Activated gamma-delta T cell treated with anti-CD3 and anti-CD28 coated beads, Interleukin-2, amount 50 U/mL, for 16 hours (primary cell): Measurements from ENCODE around the gene SYT15B.
"Not testable (repeated sequence)": the region's sequence is repeated elsewhere in the genome, so short reads cannot be mapped to it uniquely, and the experiment has no call there.

Experiments
- DNase-seq: peaks from one replicate; pipeline ENCODE4 v3.0.0-alpha.2; 2020; ENCODE audit warnings: low read depth

Gene SYT15B

GRCh38 chr10:47763554-47764175, at the start of gene SYT15B:
TSS of gene SYT15B (minus strand) at chr10:47763592. CDS start at chr10:47762640, 952 bp downstream.
- not testable (repeated sequence) for DNase-seq

DNA sequence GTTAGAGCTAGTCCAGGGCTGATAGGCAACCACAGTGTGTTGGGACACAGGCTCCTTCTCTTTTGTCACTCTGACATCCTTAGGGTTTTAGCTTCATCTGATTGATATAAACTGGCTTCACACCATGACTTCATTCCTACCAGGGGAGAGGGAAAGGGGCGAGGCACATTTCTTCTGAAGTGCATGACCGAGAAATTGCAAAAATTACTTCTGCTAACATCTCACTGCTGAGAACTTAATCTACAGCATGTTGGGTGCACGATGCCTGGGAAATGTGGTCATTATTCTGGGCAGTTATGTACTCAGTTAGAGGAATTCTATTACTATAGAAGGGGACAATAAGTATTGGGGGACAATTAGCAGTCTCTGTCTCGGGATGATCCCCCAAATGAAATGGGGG, 16.2 kb upstream of the SYT15B start:
- not testable (repeated sequence) for DNase-seq

GRCh38 chr10:47775361-47776231, 12.2 kb upstream of the SYT15B start:
- not testable (repeated sequence) for DNase-seq

DNA sequence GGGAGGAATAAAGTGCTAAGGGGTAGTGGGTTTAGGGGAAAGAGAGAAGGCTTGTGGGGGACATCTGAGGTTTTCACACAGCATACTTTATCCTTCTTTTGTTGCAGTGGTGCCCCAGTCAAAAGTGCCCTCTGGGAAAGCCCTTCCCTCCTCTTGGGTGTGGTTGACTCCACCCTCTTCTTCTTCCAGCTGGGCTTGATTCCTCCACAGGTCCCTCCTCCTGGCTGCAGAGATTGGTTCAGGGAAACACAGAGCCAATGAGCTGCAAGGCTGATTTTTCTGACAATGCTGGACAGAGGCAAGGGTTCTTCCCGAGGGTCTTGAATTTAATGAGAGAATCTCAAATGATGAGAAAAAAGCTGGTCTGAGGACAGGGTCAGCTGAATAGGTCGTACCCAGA, 7.4 kb upstream of the SYT15B start:
- DNase-seq = not testable (repeated sequence)

DNA sequence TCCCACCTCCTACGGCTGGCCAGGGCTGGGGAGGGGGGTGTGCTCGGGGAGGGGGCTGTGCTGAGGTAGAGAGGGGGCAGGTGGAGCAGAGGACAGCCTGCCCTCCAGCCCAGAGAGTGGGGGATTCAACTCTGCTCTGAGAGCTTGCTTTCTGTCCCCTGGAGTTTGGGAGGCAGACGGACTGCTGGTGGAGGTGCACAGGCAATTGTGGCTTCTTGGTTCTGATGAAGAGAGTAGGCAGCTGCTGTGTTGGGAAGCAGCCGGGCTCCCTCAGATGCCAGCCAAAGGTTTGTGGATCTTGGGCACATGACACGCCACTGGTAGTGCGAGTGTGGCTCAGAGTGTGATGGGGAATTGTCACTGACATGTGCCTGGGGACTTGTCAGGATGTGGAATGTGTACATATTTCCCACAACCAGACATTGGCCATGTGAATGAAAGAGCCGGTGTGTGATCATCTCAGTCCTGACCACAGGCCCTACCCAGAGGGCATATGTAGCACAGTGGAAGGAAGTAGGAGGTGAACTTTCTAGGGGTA, 5.3 kb upstream of the SYT15B start:
- not testable (repeated sequence) for DNase-seq

DNA sequence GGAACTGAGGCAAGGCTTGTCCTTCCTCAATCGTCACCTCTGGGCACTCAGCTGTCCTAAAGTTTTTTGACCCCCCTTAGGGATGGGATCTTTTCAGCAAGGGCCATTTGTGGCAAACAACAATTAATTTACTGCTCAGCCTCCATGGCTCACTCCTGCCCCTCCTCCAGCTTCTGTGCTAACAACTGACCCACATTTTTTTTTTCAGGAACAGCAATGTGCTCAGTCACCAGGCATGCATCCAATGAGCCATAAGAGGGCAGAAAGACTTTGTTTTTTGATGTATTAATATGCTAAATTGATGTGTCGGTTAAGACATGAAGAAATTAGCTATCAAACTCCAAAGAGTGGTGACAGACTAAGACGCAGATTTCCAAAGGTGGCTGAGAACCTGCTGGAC, 4.7 kb upstream of the SYT15B start:
- DNase-seq = not testable (repeated sequence)

DNA sequence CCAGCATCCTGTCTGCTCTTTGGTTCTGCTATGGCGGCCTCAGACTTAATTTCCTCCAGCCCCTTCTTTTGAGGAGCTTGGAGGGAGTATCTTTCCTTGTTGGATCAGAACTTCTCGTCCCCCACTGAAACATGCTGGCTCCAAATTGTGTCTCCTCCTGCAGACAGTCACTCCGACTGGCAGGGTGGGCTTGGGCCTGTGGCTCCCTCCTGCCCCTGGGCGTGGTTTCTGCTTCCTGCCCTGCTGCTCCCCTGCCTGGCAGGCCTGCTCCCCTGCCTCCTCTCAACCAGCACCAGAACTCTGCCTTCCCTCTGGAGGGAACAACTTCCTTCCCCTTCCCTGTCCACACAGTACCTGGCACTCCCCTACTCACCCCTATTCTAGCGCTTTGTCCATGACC, 3.8 kb upstream of the SYT15B start:
- DNase-seq = not testable (repeated sequence)

- not testable (repeated sequence) for DNase-seq
Observed at GRCh38 chr10:47765232-47765631, 1.8 kb upstream of the SYT15B start.

DNA sequence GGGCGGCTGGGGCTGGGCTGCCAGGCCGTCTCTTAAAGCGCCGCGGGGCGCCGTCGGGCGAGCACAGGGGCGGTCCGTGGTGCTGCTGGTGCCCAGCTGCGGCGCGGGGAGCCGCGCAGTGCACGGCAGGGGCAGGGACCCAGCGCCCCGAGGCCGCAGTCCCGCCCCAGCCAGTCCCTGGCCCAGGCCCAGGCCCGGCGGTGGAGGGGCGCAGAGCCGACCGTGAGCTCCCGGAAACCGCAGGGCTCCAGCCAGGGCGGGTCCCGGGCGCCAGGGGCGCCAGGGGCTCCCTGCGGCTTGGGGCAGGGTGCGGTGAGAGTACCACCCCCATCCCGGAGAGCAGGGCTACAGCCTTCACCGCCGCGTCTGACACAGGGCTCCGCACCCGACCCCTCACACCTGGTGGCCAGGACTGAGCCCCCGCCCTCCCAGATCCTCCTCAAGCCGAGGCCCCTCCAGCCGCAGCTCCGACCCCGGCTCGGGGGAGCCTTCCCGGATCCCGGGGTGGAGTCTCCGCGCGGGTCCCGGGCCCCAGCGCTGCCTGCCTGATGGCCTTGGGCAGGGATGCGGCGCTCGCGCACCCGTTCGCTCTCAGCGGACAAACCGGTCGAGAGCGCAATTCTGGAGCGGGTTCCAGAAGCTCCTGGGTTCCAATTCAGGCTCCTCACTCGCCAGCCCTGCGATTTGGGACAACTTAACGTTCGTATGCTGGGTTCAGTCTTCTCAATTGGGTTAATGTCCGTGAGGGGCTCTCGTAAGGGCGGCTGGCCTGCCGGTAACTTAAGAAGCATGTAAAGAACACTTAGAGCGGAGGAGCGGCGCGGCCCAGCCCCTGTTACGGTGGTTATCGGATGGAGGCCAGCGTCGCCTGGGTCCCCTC, 478 bp downstream of the SYT15B start:
- not testable (repeated sequence) for DNase-seq

DNA sequence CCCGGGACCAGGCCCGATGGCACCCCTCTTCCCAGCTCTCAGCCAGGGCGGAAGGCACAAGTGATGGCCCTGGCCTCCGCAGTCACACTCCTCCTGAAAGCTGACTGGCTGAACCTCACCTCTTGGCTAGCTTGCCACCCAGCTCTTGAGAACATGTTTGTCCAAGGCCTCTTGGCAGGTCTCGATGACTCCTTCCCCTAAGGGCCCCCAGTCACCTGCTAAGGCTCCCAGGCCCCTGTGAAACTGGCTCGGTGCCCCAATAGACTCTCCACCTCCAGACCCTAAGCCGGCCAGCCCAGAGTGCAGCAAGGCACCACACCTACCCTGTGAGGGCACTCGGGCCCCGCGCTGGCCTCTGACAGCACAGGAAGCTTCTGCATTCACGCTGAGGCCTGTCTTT, 4.5 kb downstream of the SYT15B start:
- DNase-seq = not testable (repeated sequence)

- not testable (repeated sequence) for DNase-seq
Observed at GRCh38 chr10:47756169-47756568, 7.2 kb downstream of the SYT15B start.

DNA sequence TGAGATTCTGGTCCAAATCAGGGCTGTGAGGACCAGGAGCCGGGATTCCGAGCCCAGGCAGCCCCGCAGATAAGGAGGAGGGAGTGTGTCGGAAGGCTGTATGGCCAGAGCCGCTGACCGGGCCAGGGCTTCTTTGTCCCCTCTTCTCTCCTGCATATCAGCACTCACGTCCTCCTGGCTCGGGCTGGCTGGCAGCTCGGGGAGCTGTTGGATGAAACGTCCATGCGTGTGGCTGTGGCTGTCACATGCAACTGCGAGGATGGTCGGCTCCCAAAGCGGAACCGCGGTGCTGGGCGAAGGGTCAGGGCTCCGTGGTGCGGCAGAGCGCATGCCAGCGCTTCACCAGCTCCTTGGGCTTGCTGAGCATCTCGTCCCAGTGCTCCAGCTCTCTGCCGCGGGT, 9.5 kb downstream of the SYT15B start:
- DNase-seq = not testable (repeated sequence)

GRCh38 chr10:47753176-47753575, 10.2 kb downstream of the SYT15B start:
- not testable (repeated sequence) for DNase-seq

DNA sequence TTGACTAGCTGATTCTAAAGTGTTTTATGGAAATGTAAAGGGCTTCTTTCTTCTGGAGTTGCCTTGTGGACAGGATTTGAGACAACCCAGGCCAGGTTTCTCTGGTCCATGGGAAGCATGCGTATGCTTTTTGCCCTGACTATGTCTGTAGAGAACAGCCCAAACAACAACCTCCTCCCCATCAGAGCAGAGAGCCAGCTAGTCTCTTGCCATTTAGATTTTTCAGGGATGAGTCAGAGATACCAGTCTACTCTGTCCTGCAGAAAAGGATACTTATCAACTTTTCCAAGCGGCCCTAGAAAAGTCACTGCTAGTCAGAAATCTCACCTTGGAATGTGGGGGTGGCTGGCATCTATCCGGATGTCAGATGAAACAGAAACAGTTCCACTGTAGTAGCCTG, 11.6 kb downstream of the SYT15B start:
- DNase-seq = not testable (repeated sequence)

DNA sequence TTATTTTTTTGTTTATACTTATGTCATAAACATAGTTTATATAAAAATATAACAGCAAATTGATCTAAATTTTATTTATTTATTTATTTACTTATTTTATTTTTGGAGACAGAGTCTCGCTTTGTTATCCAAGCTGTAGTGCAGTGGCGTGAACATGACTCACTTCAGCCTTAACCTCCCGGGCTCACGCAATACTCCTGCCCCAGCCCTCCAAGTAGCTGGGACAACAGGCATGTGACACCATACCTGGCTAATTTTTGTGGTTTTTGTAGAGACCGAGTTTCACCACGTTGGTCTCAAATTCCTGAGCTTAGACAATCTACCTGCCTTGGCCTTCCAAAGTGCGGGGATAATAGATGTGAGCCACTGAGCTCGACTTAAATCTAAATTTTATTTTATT, 13.0 kb downstream of the SYT15B start:
- DNase-seq = not testable (repeated sequence)

GRCh38 chr10:47746780-47747376, 16.5 kb downstream of the SYT15B start:
- not testable (repeated sequence) for DNase-seq

GRCh38 chr10:47744881-47745280, 18.5 kb downstream of the SYT15B start:
- not testable (repeated sequence) for DNase-seq

DNA sequence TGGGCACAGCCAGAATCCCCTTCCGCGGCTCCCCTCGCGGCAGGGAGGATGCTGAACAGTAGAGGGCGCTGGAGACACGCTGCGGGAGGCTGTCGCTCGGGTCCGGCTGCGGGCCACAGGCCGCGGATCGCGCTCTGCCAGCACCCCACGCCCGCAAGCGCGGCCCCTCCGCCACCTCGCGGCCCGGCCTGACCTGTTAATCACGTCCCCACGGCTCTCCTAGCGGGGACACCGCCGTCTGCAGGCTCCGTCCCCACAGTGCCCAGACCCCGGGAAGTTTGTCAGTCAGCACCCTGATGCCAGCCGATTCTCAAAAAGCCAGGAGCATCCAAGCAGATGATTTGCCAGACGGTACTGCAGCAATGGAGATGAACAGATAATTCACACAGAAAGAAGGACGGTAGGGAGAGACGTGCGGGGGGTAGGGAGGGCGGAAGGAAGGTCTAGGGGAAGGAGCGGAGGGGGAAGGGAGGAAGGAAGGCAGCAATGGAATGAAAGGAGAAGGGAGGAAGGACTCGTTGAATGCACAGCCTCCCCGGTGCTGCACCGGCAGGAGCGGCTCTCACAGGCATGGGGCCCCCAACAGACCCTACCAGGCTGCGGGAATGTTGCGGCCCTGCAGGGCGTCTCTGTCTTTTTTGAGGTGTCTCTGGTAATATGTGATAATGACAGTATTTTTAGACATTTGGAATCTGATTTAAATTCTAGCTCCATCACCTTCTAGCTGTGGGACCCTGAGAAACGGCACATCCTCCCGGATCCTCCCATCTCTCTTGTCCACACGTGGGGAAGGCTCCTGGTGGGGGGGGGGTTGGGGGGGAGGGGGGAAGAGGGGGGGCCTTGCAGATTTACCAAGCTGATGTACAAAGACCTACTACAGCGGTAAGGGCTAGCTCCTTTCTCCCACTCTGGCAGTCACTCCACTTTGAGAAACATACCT, 19.5 kb downstream of the SYT15B start:
- not testable (repeated sequence) for DNase-seq

GRCh38 chr10:47740868-47741267, 22.5 kb downstream of the SYT15B start:
- not testable (repeated sequence) for DNase-seq

GRCh38 chr10:47730911-47731310, 32.5 kb downstream of the SYT15B start:
- DNase-seq = not testable (repeated sequence)
